ENCODE measurements around the gene RHBDL1.

Gene RHBDL1

DNA sequence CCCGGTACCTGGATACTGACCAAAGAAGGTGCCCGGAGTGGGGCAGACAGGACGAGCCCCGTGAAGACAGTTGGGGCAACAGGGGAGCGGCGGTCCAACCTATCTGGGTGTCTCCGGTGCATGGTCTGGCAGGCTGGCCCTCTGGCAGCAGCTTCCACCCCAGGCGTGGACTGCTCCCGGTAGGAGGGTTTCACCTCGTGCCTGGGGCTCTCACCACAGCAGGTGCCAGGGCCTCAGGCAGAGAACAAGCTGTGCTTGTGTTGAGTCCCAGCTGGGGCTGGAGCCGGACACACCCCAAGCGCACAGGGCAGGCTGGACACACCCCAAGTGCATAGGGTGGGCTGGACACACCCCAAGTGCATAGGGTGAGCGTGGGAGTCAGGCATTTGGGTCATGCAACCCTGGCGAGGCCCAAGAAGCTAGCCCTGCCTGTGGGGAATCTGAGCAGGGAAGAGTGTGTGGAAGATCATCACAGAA, 31.6 kb downstream of the RHBDL1 start:
- H3K79me2 ChIP-seq (ENCODE audit: control insufficient read depth, low read length): no peaks in the 10 kb centered on the region
- H4K20me1 ChIP-seq (ENCODE audit: control insufficient read depth, insufficient read depth, low read depth, low read length): 0 out of 2 replicates have a peak, but pooled peaks cover 4% of the 10 kb centered on the region
- no peaks in the 10 kb centered on the region for H3K9me3 ChIP-seq (ENCODE audit: control insufficient read depth, insufficient read depth, low read length)
- H3F3A ChIP-seq (ENCODE audit: control insufficient read depth, insufficient read depth): no peaks in the 10 kb centered on the region
- peaks cover 66% of the 10 kb centered on the region for H3K27me3 ChIP-seq (ENCODE audit: control insufficient read depth, low read length)
- TF ChIP-seq, protein P1, sequence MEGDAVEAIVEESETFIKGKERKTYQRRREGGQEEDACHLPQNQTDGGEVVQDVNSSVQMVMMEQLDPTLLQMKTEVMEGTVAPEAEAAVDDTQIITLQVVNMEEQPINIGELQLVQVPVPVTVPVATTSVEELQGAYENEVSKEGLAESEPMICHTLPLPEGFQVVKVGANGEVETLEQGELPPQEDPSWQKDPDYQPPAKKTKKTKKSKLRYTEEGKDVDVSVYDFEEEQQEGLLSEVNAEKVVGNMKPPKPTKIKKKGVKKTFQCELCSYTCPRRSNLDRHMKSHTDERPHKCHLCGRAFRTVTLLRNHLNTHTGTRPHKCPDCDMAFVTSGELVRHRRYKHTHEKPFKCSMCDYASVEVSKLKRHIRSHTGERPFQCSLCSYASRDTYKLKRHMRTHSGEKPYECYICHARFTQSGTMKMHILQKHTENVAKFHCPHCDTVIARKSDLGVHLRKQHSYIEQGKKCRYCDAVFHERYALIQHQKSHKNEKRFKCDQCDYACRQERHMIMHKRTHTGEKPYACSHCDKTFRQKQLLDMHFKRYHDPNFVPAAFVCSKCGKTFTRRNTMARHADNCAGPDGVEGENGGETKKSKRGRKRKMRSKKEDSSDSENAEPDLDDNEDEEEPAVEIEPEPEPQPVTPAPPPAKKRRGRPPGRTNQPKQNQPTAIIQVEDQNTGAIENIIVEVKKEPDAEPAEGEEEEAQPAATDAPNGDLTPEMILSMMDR (IDR thresholded peaks at IDR 0.05; ENCODE audit: low read depth, low read length, poor library complexity, severe bottlenecking): no peak
- no peak for TF ChIP-seq EZH2phosphoT487 (IDR thresholded peaks at IDR 0.05; ENCODE audit: borderline replicate concordance, low read length)
- no peak overlapping the region for H3K27ac ChIP-seq (ENCODE audit: low read depth, low read length)
- H3K4me2 ChIP-seq (ENCODE audit: low read length): no peak overlapping the region
- no peaks in the 10 kb centered on the region for H3K9me2 ChIP-seq (replicated peaks; ENCODE audit: control insufficient read depth, low read length)
- H3K4me3 ChIP-seq (ENCODE audit: low read length): no peak overlapping the region
- H3K36me3 ChIP-seq (ENCODE audit: control insufficient read depth, low read length): no peaks in the 10 kb centered on the region
- peaks cover 4% of the 10 kb centered on the region; the same call in 1 of the 2 replicates for H3K4me1 ChIP-seq (ENCODE audit: control insufficient read depth, low read length)

DNA sequence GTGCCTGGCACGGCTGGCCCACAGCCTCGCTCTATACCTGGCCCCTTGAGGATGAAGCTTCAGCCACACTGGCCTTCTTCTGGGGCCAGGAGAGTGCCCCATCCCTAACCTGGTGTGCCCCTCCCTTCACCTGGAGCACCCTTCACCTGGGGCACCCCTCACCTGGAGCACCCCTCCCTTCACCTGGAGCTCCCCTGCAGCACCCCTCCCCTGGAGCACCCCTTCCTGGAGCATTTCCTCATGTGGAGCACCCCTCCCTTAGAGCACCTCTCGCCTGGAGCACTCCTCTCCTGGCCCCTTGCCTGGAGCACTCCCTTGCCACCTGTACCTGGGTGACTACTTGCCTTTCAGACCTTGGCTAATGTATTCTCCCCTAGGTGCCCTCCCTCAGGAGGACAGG, 32.5 kb downstream of the RHBDL1 start:
- Histone ChIP-seq H3F3A (ENCODE audit: control insufficient read depth, insufficient read depth) (0 out of 2 replicates have a peak, but pooled peaks cover 2% of the 10 kb centered on the region), H3K4me1 (ENCODE audit: control insufficient read depth, low read length) (peaks cover 4% of the 10 kb centered on the region; the same call in 1 of the 2 replicates), H3K4me3 (ENCODE audit: low read length) (no peak overlapping the region), H4K20me1 (ENCODE audit: control insufficient read depth, insufficient read depth, low read depth, low read length) (0 out of 2 replicates have a peak, but pooled peaks cover 4% of the 10 kb centered on the region), H3K9me2 (replicated peaks; ENCODE audit: control insufficient read depth, low read length) (no peaks in the 10 kb centered on the region), H3K9me3 (ENCODE audit: control insufficient read depth, insufficient read depth, low read length) (no peaks in the 10 kb centered on the region), H3K27ac (ENCODE audit: low read depth, low read length) (no peak overlapping the region), H3K36me3 (ENCODE audit: control insufficient read depth, low read length) (no peaks in the 10 kb centered on the region), H3K79me2 (ENCODE audit: control insufficient read depth, low read length) (no peaks in the 10 kb centered on the region), H3K27me3 (ENCODE audit: control insufficient read depth, low read length) (peaks cover 57% of the 10 kb centered on the region), H3K4me2 (ENCODE audit: low read length) (no peak overlapping the region)
- TF ChIP-seq EZH2phosphoT487 (IDR thresholded peaks at IDR 0.05; ENCODE audit: borderline replicate concordance, low read length): no peak
- TF ChIP-seq, protein P1 (IDR thresholded peaks at IDR 0.05; ENCODE audit: low read depth, low read length, poor library complexity, severe bottlenecking): no peak

DNA sequence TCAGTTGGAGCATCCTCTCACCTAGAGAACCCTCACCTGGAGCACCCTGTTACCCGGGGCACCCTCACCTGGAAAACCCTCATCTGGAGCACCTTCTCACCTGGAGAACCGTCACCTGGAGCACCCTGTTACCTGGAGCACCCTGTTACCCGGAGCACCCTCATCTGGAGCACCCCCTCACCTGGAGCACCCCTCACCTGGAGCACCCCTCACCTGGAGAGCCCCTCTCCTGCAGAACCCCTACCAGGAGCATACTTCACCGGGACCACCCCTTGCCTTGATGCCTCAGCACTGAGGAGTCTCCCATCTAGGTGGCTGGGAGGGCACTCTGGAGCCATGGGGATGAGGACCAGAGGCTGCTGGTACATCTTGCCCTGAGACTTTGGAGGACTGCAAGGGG, 33.5 kb downstream of the RHBDL1 start:
- no peak for TF ChIP-seq EZH2phosphoT487 (IDR thresholded peaks at IDR 0.05; ENCODE audit: borderline replicate concordance, low read length)
- TF ChIP-seq, protein P1 (IDR thresholded peaks at IDR 0.05; ENCODE audit: low read depth, low read length, poor library complexity, severe bottlenecking): no peak
- Histone ChIP-seq H3K4me1 (ENCODE audit: control insufficient read depth, low read length) (peaks cover 4% of the 10 kb centered on the region), H3K27me3 (ENCODE audit: control insufficient read depth, low read length) (peaks cover 49% of the 10 kb centered on the region), H3F3A (ENCODE audit: control insufficient read depth, insufficient read depth) (0 out of 2 replicates have a peak, but pooled peaks cover 2% of the 10 kb centered on the region), H3K36me3 (ENCODE audit: control insufficient read depth, low read length) (no peaks in the 10 kb centered on the region), H3K79me2 (ENCODE audit: control insufficient read depth, low read length) (no peaks in the 10 kb centered on the region), H3K9me3 (ENCODE audit: control insufficient read depth, insufficient read depth, low read length) (no peaks in the 10 kb centered on the region), H3K4me2 (ENCODE audit: low read length) (no peak overlapping the region), H3K9me2 (replicated peaks; ENCODE audit: control insufficient read depth, low read length) (no peaks in the 10 kb centered on the region), H4K20me1 (ENCODE audit: control insufficient read depth, insufficient read depth, low read depth, low read length) (0 out of 2 replicates have a peak, but pooled peaks cover 4% of the 10 kb centered on the region), H3K4me3 (ENCODE audit: low read length) (no peak overlapping the region), H3K27ac (ENCODE audit: low read depth, low read length) (no peak overlapping the region)
